ENCODE data around the gene C12orf76. TPM values are rescaled to one million over a fixed set of nuclear protein-coding genes. Genes with fewer than 3 reads are reported as not detected.
A peak's percentile ranks its signal among the peaks of the same experiment; 100 is the strongest.

The C12orf76 gene
- total and polyA plus RNA-seq, 2 of the 13 experiments (the other 11 are each of a cell fraction or from before 2014, with no cell fraction given) = 15.8 to 38.4 TPM

DNA sequence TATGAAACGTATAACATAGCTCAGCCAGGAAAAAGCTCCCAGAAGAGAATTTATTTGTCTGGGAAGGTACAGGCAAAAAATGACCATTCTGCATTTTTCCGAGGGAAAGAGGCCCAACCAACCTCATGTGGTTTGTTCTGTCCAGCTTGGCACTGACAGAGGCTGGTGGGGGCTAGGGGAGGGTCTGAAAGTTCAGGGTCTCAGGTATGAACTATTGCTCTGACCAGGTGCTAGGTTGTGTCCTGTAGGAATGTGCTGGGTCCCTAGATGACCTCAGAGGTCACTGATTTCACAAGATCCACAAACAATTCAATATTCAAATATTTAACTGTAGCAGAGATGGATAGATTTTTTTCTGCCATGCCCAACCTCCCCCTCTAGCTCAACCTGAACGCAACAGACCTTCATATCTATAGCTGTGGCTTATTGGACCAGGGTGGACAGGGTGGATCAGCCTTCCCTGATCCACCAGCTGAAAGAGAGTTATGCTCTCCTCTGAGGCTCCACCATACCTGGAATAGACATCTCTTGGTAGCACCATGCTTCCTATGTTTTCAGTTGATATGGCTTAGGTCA is 42.9 kb upstream of the C12orf76 start (continued):
- peak; percentile 97 for TF ChIP-seq STAT6 (CRISPR knock-in tag; IDR thresholded peaks at IDR 0.05; ENCODE audit: borderline replicate concordance)
- 0 out of 2 replicates have a peak, but pooled peaks have one; percentile 23 for TF ChIP-seq IKZF5 (CRISPR knock-in tag; IDR thresholded peaks at IDR 0.05)
- no peak for TF ChIP-seq ZBTB26 (CRISPR knock-in tag; IDR thresholded peaks at IDR 0.05; ENCODE audit: borderline replicate concordance)
- TF ChIP-seq, protein P1, sequence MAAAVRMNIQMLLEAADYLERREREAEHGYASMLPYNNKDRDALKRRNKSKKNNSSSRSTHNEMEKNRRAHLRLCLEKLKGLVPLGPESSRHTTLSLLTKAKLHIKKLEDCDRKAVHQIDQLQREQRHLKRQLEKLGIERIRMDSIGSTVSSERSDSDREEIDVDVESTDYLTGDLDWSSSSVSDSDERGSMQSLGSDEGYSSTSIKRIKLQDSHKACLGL (CRISPR knock-in tag; IDR thresholded peaks at IDR 0.05) = no peak
- 0 out of 2 replicates have a peak, but pooled peaks have one; percentile 9 for TF ChIP-seq ZNF383 (CRISPR knock-in tag; IDR thresholded peaks at IDR 0.05; ENCODE audit: borderline replicate concordance)
- no peak for TF ChIP-seq ATRX (CRISPR knock-in tag; IDR thresholded peaks at IDR 0.05; ENCODE audit: borderline replicate concordance)
- TF ChIP-seq MEIS2 (CRISPR knock-in tag; IDR thresholded peaks at IDR 0.05) = no peak
- TF ChIP-seq, protein P2, sequence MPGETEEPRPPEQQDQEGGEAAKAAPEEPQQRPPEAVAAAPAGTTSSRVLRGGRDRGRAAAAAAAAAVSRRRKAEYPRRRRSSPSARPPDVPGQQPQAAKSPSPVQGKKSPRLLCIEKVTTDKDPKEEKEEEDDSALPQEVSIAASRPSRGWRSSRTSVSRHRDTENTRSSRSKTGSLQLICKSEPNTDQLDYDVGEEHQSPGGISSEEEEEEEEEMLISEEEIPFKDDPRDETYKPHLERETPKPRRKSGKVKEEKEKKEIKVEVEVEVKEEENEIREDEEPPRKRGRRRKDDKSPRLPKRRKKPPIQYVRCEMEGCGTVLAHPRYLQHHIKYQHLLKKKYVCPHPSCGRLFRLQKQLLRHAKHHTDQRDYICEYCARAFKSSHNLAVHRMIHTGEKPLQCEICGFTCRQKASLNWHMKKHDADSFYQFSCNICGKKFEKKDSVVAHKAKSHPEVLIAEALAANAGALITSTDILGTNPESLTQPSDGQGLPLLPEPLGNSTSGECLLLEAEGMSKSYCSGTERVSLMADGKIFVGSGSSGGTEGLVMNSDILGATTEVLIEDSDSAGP (CRISPR knock-in tag; IDR thresholded peaks at IDR 0.05; ENCODE audit: borderline replicate concordance) = no peak
- no peak for TF ChIP-seq KLF12 (CRISPR knock-in tag; IDR thresholded peaks at IDR 0.05; ENCODE audit: borderline replicate concordance)
- TF ChIP-seq KAT2B (IDR thresholded peaks at IDR 0.05; ENCODE audit: borderline replicate concordance, low read depth, low read length) = peak; percentile 43
- no peak for TF ChIP-seq PLRG1 (conservative IDR thresholded peaks at IDR 0.05)
- no peak for TF ChIP-seq ZNF547 (CRISPR knock-in tag; IDR thresholded peaks at IDR 0.05)
- no peak for TF ChIP-seq DBP (CRISPR knock-in tag; IDR thresholded peaks at IDR 0.05; ENCODE audit: not compliant biosample characterization)
- TF ChIP-seq FUBP1 (CRISPR knock-in tag; IDR thresholded peaks at IDR 0.05; ENCODE audit: borderline replicate concordance) = no peak
- TF ChIP-seq PHF5A (CRISPR knock-in tag; IDR thresholded peaks at IDR 0.05; ENCODE audit: low read depth, unreplicated experiment) = peak; percentile 27
- TF ChIP-seq ETV6 (CRISPR knock-in tag; conservative IDR thresholded peaks at IDR 0.05) = no peak
- TF ChIP-seq HNRNPK (IDR thresholded peaks at IDR 0.05; ENCODE audit: low read depth, low read length, poor library complexity, severe bottlenecking) = no peak
- peak; percentile 96 to 98 for TF ChIP-seq NR2F1 (CRISPR knock-in tag; IDR thresholded peaks at IDR 0.05)

Data from HepG2 (cell line).